H54 (cell line): ENCODE measurements around the gene RNF207.

Source experiments
- DNase-seq: peaks from one replicate; pipeline ENCODE4 v3.0.0; 2011; ENCODE audit warnings: low spot score, mixed read lengths; ENCODE audit not compliant: insufficient read length
- FAIRE-seq: peaks from 3 replicates; lab custom pipeline; 2011; peaks lifted over from hg19 to GRCh38; lab: Jason Lieb, UNC
- POLR2A ChIP-seq: IDR thresholded peaks from 2 replicates; pipeline ENCODE4 v1.6.1; 2011; ENCODE audit warnings: low read depth, mild to moderate bottlenecking, low read length

The RNF207 gene

DNA sequence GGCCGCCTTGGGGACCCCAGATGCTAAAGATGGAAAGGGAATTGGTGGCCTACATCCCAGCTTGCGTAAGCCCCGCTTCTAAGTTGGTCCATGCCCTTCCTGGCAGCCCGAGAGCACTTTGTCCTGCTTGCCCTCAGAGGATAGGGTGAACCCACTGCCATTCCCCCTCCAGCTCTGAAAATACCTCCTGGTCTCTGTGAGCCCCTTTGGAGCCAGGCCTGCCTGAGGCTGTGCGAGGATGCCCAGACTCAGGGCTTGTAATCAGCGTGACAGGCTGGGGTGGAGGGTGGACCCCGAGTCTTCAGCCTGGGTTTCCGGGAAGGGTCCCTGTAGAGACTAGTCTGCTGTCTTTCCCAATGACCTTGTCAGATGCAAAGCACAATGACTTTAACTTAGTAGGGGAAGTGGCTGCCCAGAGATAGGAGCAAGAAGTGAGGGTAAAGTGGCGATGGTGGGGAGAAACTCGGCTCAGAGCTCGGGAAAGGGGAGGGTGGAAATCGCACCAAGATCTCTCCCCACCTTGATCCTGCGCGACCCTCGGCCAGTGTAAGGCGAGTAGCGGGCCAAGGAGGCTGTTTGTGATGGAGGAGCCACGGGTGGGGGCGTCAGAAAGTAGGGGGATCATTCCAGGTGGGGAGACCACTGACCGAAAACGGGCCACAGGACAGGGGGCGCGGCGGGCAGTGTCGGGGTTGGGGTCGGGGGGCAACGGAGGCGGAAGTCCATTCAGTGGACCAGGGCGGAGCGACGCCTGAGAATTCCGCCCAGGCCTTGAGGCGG is 35.4 kb downstream of the RNF207 start:
- no peak for FAIRE-seq
- no peak for TF ChIP-seq POLR2A
- no peak for DNase-seq

DNA sequence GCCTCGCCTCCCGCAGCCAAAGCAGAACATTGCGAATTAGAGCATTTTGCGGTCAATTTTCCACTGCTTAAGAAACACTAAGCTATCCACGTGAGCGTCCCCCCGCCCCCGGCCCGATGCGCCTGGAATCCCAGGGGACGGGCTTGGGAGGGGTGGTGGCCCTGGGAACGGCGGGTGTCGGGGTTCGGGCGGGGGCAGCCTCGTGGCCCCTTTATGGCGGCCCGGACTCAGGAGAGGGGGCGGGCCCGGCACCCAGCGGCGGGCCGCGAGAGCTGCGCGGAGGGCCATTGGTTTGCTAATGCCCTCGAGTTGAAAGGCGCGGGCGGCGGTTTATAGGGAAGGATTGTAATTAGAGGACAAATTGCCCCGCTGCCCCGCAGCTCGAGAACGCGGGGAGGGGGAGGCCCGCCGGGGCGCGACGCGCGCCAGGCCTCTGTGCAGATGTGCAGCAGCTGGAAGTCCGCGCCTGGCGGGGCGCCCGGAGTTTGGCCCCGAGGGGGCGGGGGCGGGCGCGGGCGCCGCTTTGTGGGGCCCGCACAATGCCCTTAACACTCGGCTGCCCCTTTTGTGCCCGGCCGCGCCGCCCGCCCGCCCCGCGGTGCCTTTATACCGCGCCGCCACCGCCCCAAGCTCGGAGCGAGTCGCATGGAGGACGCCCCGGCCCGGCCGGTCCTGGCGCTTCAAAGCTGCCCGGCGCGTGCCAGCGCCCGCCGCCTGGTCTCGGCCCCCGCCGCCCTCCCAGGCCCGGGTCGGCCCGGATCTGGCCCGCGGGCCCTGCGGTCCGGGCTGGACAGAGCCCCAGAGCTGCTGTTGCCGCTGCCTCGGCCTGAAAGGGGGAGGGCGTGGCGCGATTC is 36.2 kb downstream of the RNF207 start:
- no peak for DNase-seq
- TF ChIP-seq POLR2A, result no peak
- FAIRE-seq, result no peak

DNA sequence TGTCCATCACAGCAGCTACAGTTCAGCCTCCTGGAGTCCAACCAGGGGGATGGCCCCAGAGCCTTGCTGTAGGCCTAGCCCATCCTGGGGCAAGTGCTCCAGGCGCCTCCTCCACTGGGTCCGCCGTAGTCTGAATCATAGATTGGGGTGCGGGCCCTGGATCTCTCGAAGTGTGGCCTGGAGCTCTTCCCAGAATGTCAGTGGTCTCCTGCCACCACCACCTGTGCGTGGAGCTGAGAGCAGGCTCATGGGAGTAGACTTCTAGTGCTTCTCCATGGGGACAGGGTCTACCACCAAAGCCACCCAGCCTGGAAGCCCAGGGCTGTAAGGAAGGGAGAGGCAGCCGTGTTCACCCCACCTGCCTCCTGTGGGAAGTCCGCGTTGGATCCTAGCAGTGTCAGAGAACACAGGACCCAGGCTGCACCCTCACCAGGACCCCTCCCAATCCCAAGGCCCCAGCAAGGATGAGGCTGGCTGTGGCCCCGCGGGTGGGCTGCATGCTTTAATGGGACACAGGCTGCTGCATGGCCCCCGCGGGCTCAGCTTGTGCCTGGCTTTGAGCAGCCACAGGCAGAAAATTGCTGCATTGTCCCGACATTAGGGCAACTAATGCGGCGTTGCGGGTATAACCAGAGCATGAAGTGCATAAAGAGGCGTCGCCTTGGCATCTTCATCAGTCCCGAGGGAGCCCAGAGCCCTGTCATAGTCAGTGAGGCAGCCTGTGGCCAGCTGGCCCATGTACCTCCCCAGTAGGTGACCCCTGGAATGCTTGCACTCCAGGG is 37.3 kb downstream of the RNF207 start:
- no peak for FAIRE-seq
- TF ChIP-seq POLR2A, result no peak
- no peak for DNase-seq

DNA sequence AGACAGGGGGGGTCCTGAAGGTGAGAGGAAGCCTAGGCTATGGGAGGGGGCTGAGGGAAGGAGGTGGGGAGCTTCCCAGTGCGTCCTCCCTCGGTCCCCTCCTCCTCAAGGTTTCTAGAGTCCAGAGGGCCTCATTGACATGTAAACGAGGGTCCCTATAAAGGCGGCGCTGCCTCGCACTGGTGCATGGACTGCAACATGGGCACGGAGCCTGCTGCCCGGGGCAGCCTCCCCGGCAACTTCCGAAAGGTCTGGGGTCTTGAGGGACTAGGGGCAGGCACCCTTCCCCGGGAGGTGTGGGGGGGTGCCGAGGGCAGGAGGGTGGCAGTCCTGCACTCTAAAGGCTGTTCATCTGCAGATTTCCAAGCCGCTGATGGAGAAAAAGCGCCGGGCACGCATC is 38.1 kb downstream of the RNF207 start, which contains the start of gene HES3:
HES3 (plus strand) TSS at position 187 of the 400 bp plus-strand sequence; CDS start at position 374, 187 bp downstream.
- DNase-seq (no peak), FAIRE-seq (no peak)
- no peak for TF ChIP-seq POLR2A

DNA sequence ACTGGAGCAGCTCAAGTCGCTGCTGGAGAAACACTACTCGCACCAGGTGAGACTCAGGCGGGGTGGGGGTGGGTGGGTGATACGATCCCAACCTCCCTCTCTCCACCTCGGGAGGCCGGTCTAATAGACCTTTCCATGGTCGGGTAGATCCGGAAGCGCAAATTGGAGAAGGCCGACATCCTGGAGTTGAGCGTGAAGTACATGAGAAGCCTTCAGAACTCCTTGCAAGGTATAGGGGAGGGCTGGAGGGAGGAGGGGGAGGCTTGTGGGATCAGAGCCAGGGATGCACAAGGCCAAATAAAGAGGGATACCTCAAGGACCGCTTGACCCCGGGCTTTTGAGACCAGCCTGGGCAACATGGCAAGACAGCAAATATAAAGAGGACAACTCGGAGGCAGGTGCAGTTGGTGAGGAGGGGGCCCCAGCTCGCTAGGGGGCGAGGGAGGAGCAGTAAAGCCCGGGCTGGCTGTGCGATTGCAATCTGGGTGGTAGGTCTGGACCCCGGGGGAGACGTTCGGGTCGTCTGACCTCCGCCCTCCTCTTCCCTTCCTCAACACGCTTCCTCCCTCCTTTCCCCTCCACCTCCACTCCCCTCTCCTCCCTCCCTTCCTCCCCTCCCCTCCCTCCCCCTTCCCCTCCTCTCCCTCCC is 38.6 kb downstream of the RNF207 start:
- DNase-seq, result no peak
- no peak for FAIRE-seq
- no peak for TF ChIP-seq POLR2A

DNA sequence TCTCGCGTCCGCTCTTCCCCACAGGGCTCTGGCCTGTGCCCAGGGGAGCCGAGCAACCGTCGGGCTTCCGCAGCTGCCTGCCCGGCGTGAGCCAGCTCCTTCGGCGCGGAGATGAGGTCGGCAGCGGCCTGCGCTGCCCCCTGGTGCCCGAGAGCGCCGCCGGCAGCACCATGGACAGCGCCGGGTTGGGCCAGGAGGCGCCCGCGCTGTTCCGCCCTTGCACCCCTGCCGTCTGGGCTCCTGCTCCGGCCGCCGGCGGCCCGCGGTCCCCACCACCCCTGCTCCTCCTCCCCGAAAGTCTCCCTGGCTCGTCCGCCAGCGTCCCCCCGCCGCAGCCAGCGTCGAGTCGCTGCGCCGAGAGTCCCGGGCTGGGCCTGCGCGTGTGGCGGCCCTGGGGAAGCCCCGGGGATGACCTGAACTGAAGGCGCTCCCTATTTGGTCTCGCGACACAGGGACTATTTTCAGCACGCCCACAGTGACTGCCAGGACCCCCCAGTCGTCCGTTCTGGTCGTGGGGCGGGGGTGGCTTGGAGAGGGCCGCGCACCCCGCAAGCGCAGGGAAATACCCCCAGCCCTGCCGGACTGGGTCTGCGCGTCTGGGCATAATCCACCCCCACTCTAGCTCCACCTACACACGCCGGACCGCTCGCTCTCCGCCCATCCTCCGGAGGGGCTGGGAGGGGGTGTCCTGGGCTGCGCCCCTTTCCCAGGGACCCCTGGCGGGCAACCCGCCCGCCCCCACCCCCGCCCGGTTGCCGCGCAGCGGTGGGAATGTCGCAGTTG is 39.4 kb downstream of the RNF207 start:
- FAIRE-seq, result no peak
- no peak for TF ChIP-seq POLR2A
- DNase-seq, result peak; percentile 87

DNA sequence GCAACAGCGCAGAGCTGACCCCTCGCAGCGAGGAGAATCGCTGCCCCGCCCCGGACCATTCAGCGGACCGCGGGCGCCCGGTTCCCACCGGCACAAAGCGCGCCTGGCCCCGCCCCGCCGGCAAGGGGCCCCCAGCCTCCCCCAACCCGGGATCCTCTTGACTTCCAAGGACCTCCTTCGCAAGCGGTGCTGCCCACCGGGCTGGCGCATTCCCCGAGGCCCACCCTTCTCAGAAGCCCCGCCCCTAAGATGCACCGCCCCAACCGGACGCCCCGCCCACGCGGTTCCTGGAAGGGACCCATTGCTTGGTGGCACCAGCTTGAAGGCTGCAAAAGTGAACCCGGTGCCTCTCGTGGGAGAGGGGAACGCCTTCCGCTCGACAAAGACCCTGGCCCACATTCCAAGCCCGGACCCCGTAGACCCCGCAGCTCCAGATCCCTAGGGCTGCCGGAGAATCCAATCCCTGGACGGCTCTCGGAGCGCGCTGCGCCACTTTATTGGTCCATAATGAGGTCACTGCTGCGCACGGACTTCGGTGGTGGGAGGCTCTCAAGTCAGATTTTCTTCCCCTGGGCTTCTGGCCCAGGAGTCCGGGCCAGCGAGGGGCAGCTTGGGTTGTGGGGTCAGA is 40.1 kb downstream of the RNF207 start:
- no peak for TF ChIP-seq POLR2A
- no peak for FAIRE-seq
- no peak for DNase-seq

DNA sequence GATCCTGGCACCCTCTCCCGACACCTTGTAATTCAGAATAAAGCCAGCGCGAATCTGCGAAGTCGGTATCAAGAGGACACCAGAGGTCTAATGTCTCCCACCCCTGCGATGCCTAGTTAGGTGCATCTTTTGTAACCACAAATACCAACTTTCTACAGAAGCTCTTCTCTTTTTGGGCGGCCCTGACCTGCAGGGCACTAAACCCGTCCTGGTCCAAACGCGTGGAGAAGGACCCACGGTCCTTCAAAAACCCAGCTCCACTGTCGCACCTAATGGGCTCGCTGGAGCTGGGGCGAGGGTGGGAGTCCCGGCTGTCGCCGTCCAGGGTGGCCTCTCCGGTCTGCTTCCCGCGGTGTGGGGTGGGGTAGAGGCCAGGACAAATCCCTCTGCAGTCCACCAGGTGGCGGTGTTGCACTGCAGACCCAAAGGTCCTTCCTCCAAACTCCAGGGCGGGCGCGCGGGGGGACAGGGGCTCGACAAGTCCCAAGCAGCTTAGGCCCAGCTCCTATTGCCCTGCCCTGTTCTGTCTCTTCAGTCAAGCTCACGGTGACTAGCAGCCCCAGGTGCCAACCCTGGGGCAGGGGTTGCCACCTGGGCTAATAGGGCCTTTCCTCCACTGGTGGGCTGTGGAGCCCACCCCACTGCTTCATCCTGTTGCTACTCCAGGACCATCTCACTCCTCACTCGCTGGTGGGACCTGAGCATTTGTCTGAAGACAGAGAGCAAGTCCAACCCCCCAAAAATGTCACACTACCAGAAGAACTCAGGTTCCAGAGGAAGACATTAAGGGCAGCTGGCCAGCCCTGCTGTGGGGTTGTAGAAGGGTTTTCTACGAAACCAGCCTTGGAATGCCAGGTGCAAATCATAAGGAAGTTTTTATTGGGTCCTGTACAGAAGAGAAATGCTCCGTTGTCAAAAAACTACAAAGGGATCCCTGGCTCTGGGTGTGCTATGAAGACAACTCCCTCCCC is 40.9 kb downstream of the RNF207 start:
- DNase-seq, result peak; percentile 94
- no peak for TF ChIP-seq POLR2A
- FAIRE-seq, result no peak

DNA sequence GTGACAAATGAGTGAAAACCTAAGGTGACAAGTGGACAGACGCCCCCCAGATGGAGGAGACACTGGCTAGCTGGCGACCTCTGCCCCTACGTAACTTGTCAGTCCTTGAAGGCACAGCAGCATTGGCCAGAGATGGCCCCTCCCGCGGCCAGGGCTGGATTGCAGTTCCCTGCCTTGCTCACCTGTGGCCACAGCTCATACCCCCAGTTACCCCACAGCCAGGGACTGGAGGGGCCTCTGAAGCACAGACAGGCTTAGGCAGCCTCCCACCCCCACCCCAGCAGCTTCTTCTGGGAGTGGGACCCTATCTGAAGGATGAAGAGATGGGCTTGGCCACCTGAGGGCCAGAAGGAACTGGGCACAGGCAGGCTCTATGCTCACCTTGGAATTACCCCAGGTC is 41.7 kb downstream of the RNF207 start:
- no peak for DNase-seq
- TF ChIP-seq POLR2A, result no peak
- FAIRE-seq, result no peak

DNA sequence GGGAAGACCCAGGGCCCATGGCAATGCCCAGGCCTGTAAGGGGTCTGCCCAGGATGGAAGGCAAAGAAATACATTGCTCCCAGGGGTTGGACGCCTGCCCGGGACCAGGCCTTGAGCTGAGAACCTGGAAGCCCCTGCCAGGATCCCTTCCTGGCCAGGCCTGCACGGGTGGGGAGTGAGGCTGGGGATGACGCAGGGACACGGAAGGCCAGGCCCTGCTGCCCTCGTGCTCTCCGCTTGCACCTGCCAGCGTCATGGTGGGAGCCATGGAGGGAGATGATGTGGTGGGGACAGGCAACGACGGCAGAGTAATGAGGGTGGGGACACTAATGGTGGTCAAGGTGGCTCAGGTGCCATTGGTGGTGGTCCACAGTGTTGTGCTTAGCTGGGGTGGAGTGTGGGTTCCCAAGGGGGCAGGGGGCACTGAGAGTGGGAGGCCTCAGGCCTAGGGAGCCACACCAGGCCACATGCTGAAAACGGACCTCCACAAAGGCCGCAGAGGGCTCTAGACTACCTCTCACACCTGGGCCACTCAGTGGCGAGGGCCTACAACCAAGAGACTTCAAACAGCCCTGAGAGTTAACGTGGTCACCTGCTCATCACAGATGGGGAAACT is 42.4 kb downstream of the RNF207 start:
- no peak for DNase-seq
- FAIRE-seq, result no peak
- no peak for TF ChIP-seq POLR2A
